ENCODE measurements around the gene RHOB. TPM values are rescaled to one million over a fixed set of nuclear protein-coding genes. Genes with fewer than 3 reads are reported as not detected.

RHOB gene
- total RNA-seq, 2 experiments from 2014 or later: 25.9 to 26.6 TPM

- H3K27ac Mint-ChIP-seq: no peak overlapping the region
- peaks cover 22% of the 10 kb centered on the region for H3K4me1 ChIP-seq (ENCODE audit: insufficient read depth, low read length)
- intact Hi-C loops (cut with DNase I, micrococcal nuclease): no loop called here
These were observed 24.9 kb upstream of the RHOB start for GRCh38 chr2:20421988-20422370.

DNA sequence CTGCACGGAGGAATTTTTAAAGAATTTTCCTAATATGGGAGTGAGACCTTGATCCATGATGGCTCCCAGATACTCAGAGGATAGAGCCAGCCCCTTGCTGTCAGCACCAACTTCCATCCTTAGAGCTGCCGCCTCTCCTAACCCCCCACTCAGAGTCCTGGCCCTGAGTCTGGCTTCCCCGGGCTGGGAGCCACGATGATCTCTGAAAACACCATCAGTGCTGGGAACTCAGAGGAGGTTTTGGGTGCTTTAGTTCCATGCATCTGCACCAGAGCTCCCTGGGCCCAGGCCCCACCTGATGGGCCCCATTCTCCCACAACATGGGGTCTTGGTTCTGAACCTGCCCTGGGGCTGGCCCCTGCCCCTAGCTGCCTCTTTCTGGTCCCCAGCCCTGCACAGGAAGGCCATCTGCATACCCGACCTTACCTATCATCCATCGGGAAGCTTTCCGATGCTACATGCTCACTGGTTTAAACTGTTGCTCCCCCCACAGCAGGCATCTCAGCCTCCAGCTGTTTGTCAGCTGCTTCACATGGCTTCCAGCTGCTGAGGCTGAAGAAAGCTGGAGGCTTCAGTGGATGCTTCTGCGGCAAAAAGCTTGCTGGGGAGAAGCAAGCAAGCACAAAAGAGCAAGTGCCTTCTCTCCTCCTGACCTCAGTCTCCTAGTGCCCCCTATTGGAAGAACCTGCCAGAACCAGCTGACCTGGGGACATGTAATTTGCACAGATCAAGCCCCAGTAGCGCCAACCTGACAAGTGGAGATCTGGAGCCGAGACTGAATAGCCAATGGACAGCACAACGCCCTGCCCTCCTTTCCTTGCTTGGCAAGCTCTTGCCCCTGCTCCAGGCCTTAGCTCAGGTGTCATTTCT is 24.2 kb upstream of the RHOB start:
- ATAC-seq (ENCODE audit: poor library complexity): no peak
- DNase-seq: no peak
- Histone ChIP-seq H3K9me3 (ENCODE audit: control insufficient read depth in 1 of 2, insufficient read depth in 1 of 2, low read length in 2 of 2) (no peaks in the 10 kb centered on the region), H3K27ac (ENCODE audit: low read depth in 1 of 2, low read length in 2 of 2) (no peak overlapping the region), H3K36me3 (ENCODE audit: insufficient read depth, low read length) (no peaks in the 10 kb centered on the region), H3K27me3 (ENCODE audit: control insufficient read depth in 1 of 2, insufficient read depth in 2 of 2, low read length in 2 of 2) (no peaks in the 10 kb centered on the region), H3K4me3 (ENCODE audit: low read length) (no peak overlapping the region), H3K4me1 (ENCODE audit: insufficient read depth, low read length) (peaks cover 22% of the 10 kb centered on the region)
- Mint-ChIP-seq H3K27ac (no peak overlapping the region), H3K27me3 (peaks cover 5% of the 10 kb centered on the region), H3K4me3 (no peak overlapping the region), H3K36me3 (ENCODE audit: low read depth) (no peaks in the 10 kb centered on the region), H3K9me3 (no peaks in the 10 kb centered on the region), H3K4me1 (ENCODE audit: low read depth) (peaks cover 23% of the 10 kb centered on the region)
- TF ChIP-seq CTCF (IDR thresholded peaks at IDR 0.05): no peak
- intact Hi-C loops (cut with DNase I, micrococcal nuclease): no loop called here
- ChIA-PET POLR2A (no interaction called here), CTCF (interaction anchor here (1.5 kb wide), 1 partner anchor 11 kb away, joined by 3 read pairs; no protein-coding TSS in a partner anchor)

More at GRCh38 chr2:20421988-20422370, 24.9 kb upstream of the RHOB start:
- ChIA-PET CTCF (interaction anchor here (1.5 kb wide), 2 partner anchors 12 to 220 kb away, joined by 3 read pairs; no protein-coding TSS in a partner anchor), POLR2A (no interaction called here)
- Histone ChIP-seq H3K27me3 (ENCODE audit: control insufficient read depth in 1 of 2, insufficient read depth in 2 of 2, low read length in 2 of 2) (no peaks in the 10 kb centered on the region), H3K9me3 (ENCODE audit: control insufficient read depth in 1 of 2, insufficient read depth in 1 of 2, low read length in 2 of 2) (no peaks in the 10 kb centered on the region), H3K36me3 (ENCODE audit: insufficient read depth, low read length) (no peaks in the 10 kb centered on the region), H3K27ac (ENCODE audit: low read depth in 1 of 2, low read length in 2 of 2) (no peak overlapping the region), H3K4me3 (ENCODE audit: low read length) (no peak overlapping the region)
- ATAC-seq (ENCODE audit: poor library complexity) (no peak), DNase-seq (no peak)
- H3K27me3 Mint-ChIP-seq: peaks cover 5% of the 10 kb centered on the region
- H3K4me1 Mint-ChIP-seq (ENCODE audit: low read depth): peaks cover 23% of the 10 kb centered on the region
- no peaks in the 10 kb centered on the region for H3K36me3 Mint-ChIP-seq (ENCODE audit: low read depth)
- no peaks in the 10 kb centered on the region for H3K9me3 Mint-ChIP-seq
- TF ChIP-seq CTCF (IDR thresholded peaks at IDR 0.05): no peak
- H3K4me3 Mint-ChIP-seq: no peak overlapping the region

- no peaks in the 10 kb centered on the region for H3K36me3 Mint-ChIP-seq (ENCODE audit: low read depth)
- Histone ChIP-seq H3K36me3 (ENCODE audit: insufficient read depth, low read length) (no peaks in the 10 kb centered on the region), H3K4me3 (ENCODE audit: low read length) (no peak overlapping the region), H3K27me3 (ENCODE audit: control insufficient read depth in 1 of 2, insufficient read depth in 2 of 2, low read length in 2 of 2) (no peaks in the 10 kb centered on the region), H3K4me1 (ENCODE audit: insufficient read depth, low read length) (peaks cover 22% of the 10 kb centered on the region), H3K9me3 (ENCODE audit: control insufficient read depth in 1 of 2, insufficient read depth in 1 of 2, low read length in 2 of 2) (no peaks in the 10 kb centered on the region), H3K27ac (ENCODE audit: low read depth in 1 of 2, low read length in 2 of 2) (no peak overlapping the region)
- no peak overlapping the region for H3K4me3 Mint-ChIP-seq
- TF ChIP-seq CTCF (IDR thresholded peaks at IDR 0.05): no peak
- intact Hi-C loops (cut with DNase I, micrococcal nuclease): no loop called here
- DNase-seq (no peak), ATAC-seq (ENCODE audit: poor library complexity) (no peak)
- peaks cover 23% of the 10 kb centered on the region for H3K4me1 Mint-ChIP-seq (ENCODE audit: low read depth)
- H3K27ac Mint-ChIP-seq: no peak overlapping the region
- ChIA-PET POLR2A (no interaction called here), CTCF (interaction anchor here (1.5 kb wide), 1 partner anchor 10 kb away, joined by 3 read pairs; no protein-coding TSS in a partner anchor)
- no peaks in the 10 kb centered on the region for H3K9me3 Mint-ChIP-seq
- H3K27me3 Mint-ChIP-seq: peaks cover 5% of the 10 kb centered on the region
These were observed 23.5 kb upstream of the RHOB start for GRCh38 chr2:20423359-20423758.
